GM21528 (cell line): ENCODE measurements around the gene CPA1.

Source experiments
- ATAC-seq: cut with Tn5 transposase; IDR thresholded peaks from one replicate; pipeline ENCODE4 v1.9.1; 2021; ENCODE audit warnings: mild to moderate bottlenecking, moderate library complexity; ENCODE audit not compliant: unreplicated experiment, low FRiP score

Gene CPA1

GRCh38 chr7:130379921-130380860, at the start of gene CPA1:
CPA1 (plus strand) TSS chr7:130380494; CDS start chr7:130380521, 27 bp downstream.
- no peak for ATAC-seq

GRCh38 chr7:130332259-130333053, 47.8 kb upstream of the CPA1 start:
- no peak for ATAC-seq

- ATAC-seq: no peak
Observed at GRCh38 chr7:130333832-130334231, 46.5 kb upstream of the CPA1 start.

GRCh38 chr7:130334274-130334673, 46.0 kb upstream of the CPA1 start:
- no peak for ATAC-seq

GRCh38 chr7:130337410-130337971, 42.8 kb upstream of the CPA1 start:
- ATAC-seq: no peak

- no peak for ATAC-seq
Observed at GRCh38 chr7:130338233-130338632, 42.1 kb upstream of the CPA1 start.

- ATAC-seq: no peak
Observed at GRCh38 chr7:130341882-130342281, 38.4 kb upstream of the CPA1 start.

GRCh38 chr7:130342701-130343380, 37.5 kb upstream of the CPA1 start:
- no peak for ATAC-seq

GRCh38 chr7:130344271-130344866, 35.9 kb upstream of the CPA1 start, which contains the start of gene CPA5:
CPA5 (plus strand) TSS chr7:130344816; CDS start chr7:130346486, 1,670 bp downstream.
- no peak for ATAC-seq

- ATAC-seq: no peak
Observed at GRCh38 chr7:130345136-130345535, 35.2 kb upstream of the CPA1 start.

- ATAC-seq: no peak
Observed at GRCh38 chr7:130345725-130346124, 34.6 kb upstream of the CPA1 start.

GRCh38 chr7:130346177-130346905, 34.0 kb upstream of the CPA1 start:
- ATAC-seq: no peak

- no peak for ATAC-seq
Observed at GRCh38 chr7:130346941-130347340, 33.4 kb upstream of the CPA1 start.

GRCh38 chr7:130349911-130350782, 30.1 kb upstream of the CPA1 start:
- no peak for ATAC-seq

GRCh38 chr7:130350945-130351790, 29.1 kb upstream of the CPA1 start:
- ATAC-seq: no peak

- no peak for ATAC-seq
Observed at GRCh38 chr7:130351791-130352090, 28.6 kb upstream of the CPA1 start.

- no peak for ATAC-seq
Observed at GRCh38 chr7:130352194-130353074, 27.9 kb upstream of the CPA1 start.
